ENCODE results near the gene MMS19.
"Not testable (repeated sequence)": the region's sequence is repeated elsewhere in the genome, so short reads cannot be mapped to it uniquely, and the experiment has no call there.

The MMS19 gene

DNA sequence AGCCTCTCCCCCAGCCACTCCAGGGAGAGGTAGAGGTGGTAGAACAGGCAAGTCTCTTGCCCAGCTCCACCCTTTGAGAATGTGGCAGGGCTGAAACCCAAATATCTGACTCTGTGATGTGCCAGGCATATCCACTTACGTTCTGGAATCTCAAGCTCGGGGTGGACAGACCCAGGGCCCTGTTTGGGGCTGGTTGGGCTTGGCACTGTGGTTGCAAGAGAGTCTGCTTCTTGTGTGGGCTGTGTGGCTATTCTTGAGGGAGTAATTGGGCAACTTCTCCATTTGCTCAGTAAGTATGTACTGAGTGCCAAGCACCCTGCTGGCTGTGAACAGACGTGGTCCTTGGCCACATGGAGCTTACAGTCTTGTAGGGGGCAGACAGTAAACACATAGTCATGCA, 5.2 kb upstream of the MMS19 start:
- no peak for DNase-seq (ENCODE audit: low read depth)

DNA sequence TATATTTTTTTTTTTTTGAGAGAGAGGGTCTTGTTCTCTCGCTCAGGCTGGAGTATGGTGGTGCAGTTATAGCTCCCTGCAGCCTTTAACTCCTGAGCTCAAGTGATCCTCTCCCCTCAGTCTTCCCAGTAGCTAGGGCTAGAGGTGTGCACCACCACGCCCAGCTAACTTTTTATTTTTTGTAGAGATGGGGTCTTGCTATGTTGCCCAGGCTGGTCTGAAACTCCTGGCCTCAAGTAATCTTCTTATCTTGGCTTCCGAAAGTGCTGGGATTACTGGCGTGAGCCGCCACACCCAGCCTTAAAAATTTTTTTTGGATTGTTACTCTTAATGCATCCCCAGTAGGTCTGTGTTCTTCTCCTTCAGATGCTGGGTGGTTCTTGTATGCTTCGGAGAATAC, 4.7 kb upstream of the MMS19 start:
- no peak for DNase-seq (ENCODE audit: low read depth)

DNA sequence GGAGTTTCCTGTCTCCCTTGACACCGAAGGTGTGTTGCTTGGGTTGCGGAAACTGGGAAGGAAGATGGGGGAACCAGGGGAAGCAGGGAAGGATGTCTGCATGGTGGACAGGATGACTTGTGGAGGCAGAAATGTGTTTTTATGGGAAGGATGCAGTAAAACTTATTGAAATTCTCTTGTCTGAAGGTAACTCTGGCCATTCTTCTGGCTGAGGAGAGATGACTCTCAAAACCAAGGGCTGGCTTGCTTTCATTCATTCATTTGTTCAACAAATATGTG, 2.0 kb upstream of the MMS19 start:
- no peak for DNase-seq (ENCODE audit: low read depth)

DNA sequence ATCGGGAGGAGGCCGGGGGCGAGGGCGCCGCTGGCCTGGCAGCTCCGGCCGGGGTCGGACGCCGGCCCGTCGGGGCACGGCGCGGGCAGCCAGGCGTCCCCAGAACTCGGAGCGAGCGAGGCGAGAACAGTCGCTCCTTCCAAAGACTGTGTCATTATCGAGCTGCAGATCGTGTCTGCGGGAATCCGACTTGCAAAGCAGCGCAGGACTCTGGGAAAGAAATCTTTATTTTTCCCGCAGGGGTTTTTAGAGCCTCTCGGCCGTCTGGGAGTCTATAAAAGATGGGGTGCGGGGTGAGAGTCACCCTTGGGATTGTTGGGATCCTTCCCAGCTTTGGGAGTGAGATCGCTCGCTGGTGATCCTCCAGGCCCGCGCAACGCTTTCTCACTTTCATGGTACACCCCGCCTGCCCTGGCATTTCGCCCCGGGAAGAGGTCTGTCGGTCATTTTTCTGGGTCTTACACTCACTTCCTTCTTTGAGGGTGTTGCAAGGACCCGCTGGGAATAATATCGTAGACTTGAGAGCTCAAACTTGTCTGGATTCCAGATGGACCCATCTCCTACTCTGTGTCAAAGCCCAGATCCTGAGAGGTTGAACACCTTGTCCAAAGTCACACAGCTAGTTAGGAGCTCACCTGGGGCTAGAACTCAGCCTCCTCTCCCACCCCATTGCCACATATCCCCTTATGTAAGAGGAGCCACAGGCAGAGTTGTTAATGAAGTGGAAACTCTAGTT, 1.5 kb upstream of the MMS19 start:
- DNase-seq (ENCODE audit: low read depth), result no peak

DNA sequence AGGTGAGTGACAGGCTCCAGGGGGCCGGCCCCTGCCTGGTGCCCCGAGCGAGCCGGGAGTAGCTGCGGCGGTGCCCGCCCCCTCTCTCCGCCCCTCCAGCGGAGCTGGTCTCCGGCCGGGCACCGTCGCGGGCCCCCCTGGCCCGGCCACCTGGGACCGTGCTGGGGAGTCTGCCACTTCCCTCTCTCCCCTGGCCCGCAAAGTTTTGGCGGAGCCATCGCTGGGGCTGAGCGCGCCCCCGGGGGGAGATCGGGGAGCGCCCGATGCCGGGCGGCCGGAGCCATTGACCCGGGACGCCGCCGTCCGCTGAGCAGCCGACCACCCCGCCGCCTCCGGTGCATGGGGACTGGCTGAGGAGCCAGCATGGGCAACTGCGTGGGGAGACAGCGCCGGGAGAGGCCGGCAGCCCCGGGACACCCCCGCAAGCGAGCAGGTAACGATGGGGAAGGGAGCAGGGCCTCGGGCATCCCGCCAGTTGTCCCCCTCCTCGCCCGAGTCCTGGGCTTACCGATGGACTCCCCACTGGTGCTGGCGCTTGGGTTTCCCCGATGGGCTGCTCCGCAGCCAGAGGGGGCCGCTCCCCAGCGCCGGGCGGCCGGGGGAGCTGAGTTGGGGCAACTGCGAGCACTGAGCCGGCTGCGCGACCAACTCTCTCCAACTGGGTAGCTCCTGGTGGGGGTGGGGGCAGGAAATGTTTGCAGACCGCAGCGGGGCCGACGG, 779 bp upstream of the MMS19 start, which contains the start of gene UBTD1:
UBTD1 (plus strand) TSS at position 84 of the 720 bp plus-strand sequence; CDS start at position 364, 280 bp downstream.
- peak; percentile 30 for DNase-seq (ENCODE audit: low read depth)

DNA sequence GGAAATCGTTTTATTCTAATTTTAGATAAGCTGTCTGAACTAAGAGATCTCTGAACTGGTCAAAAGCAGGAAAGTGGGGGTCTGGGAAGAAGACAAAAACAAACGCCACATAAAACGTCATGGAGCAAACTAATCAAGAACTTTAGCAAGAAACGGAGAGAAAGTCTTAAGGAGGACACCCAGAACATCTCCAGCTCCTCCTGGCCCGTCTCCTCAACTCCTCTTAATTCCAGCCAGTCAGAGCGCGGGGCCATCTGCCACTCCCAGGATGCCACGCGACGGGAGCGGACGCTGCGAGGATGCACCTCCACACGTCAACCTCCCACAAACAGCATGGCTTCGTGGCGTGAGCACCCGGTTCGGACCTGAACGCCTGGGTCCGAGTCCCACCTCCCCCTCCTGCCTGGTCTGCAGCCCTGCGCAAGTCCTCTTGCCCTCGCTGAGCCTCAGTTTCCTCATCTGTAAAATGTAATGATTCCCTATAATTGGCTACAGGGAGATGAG, 598 bp downstream of the MMS19 start:
- DNase-seq (ENCODE audit: low read depth), result peak; percentile 83

DNA sequence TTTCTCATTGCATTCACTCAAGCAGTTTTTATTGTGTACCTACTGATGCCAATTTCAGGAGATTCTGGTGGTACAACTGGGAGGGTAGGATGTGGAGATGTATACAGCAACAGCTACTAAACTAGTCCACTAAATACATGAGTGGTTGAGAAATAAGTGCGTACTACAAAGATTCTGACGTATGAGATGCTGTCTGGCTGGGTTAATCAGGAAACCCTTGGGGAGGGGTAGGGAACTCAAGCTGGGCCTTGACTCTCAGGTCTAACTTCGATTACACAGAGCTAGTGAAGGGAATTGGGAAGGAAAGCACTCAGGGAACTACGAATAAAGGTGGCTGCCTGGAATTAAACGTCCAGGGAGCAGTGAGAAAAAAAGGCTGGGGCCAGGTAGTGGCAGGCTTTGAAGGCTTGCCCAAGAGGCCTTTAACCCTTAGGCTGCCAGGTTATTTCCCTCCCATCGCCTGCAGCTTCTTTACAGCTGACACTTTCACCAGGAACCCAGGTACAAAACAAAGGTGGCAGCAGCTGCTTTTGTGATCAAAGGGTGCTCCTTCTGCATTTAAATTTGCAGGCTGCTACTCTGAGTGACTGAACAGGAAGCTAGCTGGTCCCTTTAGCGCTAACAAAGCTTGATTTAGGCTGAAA, 3.2 kb downstream of the MMS19 start:
- DNase-seq (ENCODE audit: low read depth), result no peak

DNA sequence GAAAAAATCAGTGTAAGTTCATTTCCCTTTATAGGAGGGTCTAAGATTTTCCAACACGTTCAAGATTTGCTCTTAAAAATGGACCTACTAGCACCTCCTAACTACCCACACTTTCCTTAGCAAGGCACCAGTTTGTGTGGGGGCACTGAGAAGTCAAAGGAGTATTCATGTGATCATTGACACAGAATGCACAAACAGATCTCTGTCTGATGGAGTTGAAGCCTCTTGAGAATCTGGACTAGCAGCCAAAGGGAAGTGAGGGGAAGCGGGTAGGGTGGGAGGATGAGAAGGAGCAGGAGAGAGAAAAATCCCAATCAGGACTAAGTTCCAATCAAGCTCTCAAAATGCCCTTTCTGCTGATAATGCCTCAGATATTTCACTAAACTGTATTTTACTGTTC, 4.1 kb downstream of the MMS19 start:
- DNase-seq (ENCODE audit: low read depth), result no peak

DNA sequence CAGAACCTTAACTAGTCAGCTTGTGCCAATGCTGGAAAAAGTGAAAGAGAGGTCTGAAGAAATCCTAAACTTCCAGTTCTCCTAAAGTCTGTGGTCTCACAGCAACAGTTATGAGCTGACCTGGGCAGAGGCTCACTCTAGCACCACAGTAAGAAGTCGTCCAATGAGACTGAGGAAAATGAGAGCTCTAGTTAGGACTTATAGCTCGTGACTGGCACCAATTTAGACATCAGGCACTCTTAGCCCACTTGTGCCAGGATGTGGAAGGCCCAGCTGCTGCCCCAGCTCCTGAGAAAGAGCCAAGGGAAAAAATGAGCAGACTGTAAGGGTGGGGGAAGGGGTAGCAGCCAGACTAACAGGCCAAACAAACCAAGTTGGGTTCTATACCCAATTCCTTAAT, 7.6 kb downstream of the MMS19 start:
- DNase-seq (ENCODE audit: low read depth), result no peak

DNA sequence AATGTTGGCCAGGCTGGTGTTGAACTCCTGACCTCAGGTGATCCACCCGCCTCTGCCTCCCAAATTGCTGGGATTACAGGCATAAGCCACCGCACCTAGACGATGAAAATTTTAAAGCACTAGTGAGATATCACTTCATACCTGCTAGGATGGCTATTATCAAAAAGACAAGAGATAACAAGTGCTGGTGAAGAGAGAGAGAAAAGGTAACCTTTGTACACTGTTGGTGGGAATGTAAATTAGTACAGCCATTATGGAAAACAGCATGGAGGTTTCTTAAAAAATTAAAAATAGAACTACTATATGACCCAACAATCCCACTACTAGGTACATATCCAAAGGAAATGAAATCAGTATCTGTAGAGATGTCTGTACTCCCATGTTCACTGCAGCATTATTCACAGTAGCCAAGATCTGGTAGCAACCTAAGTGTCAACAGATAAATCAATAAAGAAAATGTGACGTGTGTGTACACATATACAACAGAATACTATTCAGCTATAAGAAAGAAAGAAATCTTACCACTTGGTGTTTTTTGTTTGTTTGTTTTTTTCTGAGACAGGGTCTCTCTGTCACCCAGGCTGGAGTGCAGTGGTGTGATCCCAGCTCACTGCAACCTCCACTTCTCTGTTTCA, 12.5 kb downstream of the MMS19 start:
- no peak for DNase-seq (ENCODE audit: low read depth)

DNA sequence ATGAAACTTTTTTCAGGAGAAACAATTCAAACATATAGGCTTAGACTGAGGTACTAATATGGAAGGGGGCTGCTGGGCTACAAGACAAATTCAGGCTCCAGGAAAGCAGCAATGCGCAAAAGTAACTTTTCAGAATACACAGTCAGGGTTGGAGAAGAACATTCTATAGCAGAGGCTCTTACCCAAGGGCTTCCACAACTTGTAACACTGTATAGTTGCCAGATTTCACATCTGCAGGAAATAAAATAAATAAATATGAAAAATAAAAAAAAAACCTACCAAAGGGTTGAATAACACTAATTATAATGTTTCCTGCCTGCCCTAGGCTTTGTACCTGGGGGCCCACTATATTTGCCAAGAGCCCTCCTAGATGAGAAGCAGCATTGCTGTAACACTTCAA, 14.3 kb downstream of the MMS19 start:
- no peak for DNase-seq (ENCODE audit: low read depth)

DNA sequence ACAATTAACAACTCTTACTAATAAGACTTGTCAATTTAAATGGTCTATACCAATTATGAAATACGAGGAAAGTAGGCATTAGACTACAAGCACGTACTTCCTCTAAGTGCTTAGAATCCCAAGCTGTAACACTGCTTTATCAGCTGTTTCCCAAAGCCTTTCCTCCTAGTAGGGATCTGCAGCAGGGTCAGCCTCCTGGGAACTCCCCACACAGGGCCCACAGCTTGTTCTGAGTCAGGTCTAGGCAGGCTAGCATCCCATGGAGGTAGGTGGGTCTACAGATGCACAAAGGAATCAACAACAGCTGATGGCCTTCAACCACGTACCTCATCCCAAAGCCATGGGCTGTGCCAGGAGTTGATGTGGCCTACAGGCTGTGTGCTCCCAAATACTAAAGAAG, 14.7 kb downstream of the MMS19 start:
- DNase-seq (ENCODE audit: low read depth), result no peak

DNA sequence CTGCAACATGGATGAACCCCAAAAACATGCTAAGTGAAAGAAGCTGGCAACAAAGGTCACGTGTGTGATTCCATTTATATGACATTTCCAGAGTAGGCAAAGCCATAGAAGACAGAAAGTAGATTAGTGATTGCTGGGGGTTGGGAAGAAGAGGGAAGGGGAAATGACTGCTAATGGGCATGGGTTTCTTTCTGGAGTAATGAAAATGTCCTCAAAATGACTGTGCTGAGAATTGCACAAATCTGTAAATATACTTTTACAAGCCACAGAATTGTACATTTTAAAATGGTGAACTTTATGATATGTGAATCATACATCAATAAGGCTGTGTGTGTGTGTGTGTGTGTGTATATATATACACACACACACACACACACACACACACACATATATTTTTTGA, 15.8 kb downstream of the MMS19 start:
- no peak for DNase-seq (ENCODE audit: low read depth)

DNA sequence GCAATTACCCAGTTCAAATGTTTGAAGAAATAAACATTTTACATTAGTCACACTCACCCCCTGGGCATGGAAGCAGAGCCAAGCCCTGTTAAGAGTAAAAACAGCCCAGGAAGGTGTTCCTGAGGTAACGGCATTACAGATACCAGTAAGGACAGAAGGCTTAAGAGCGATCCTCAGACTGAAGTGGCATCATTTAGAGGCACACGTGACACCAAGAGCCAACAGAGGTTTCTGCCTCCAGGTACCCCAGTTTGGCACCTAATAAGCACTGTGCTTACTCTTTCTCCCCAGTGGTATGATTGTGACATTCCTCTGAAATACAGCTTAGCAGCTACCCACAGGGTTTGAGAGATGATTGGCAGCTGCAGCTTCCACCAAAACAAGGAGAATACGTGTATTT, 17.2 kb downstream of the MMS19 start:
- no peak for DNase-seq (ENCODE audit: low read depth)

DNA sequence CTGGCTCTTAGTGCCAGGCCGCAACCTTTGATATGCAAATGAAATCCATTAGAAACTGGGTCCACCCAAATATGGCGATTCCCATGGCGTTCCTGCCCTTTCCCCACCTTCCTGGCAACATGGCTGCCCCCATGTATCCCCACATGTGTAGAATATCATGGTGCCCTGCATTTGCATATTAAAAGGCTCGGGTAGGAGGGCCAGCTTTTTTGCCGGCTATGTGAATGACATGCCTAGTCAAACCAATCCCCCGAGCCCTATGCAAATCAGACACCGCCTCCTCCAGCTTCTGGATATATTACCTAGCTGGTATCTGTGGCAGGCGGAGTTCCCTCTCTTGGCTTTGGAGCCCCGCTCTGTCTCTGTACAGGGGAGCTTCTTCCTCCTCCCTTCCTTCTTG, 18.3 kb downstream of the MMS19 start:
- DNase-seq (ENCODE audit: low read depth), result no peak

DNA sequence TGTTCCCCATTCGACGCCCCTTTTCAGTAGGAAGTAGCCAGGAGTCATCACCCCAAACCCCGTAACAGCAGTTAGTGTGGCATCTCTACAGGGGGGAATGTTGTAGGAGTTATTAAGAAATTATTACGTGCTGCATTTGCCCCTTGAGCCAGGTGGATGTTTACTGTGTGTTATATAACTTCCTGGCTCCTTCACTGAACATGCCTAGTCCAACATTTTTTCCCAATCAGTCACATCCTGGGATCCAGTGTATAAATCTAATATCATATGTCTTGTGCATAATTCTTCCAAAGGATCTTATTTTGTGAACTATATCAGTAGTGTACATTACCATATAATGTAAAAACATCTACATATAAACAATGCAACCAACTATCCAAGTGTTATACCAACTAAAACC, 18.8 kb downstream of the MMS19 start:
- not testable (repeated sequence) for DNase-seq (ENCODE audit: low read depth)

DNA sequence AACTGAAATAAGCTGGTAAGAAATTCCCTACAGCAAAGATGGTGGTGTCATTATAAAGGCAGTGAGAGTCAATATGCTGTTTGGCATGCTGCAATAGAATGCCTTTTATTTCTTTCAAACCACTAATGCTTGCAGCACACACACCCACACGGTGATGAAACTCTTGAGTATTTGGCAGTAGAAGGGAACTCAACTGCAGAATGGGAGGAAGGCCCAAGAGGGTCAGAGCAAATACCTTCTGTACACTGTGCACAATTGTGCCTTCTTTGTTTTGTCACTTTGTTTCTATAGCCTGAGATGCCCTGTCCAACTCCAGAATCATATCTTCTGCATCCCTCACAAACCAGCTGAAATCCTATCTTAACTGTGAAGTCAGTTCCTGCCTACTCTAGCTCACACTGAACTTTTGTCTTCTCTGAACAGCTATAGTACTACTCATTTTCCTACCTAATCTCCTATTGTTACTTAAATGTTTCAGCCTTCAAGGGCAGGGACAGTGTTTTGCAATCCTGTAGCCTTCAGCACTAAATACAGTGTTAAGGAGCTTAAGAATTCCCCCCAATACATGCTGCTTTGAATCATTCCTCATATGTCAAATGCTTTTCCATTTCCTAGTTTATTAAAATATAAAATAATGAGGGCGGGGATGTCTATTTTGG, 22.2 kb downstream of the MMS19 start:
- no peak for DNase-seq (ENCODE audit: low read depth)

DNA sequence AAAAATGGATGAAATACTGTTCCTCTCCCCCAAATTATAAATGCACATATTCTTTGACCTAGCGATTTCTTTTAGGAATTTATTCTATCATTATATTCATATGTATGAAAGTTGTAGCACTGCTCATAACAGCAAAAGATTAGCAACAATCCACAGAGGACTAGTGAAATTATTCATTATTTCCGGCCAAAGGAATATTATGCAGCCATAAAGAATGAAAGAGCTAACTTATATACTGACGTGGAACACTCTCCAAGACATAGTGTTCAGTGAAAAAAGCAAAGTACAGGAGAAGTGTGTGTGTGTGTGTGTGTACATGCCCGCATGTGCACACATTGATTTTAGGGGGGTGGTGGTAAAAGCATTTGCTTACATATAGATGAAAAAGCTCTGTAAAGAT, 23.3 kb downstream of the MMS19 start:
- no peak for DNase-seq (ENCODE audit: low read depth)

DNA sequence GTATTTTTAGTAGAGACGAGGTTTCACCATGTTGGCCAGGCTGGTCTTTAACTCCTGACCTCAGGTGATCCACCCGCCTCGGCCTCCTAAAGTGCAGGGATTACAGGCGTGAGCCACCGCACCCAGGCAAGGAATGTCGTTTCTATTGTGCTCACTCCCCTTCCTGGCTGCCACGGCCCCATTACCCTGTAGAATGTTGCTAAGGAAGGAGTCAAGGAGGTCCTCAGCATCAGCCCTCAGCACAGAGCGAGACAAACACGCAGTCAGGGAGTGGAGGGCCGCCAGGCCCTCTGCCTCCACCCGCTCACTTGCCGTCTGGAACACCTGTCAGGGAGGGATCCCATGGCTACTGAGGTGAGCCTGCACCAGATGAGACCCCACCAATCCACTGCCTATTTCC, 29.4 kb downstream of the MMS19 start:
- DNase-seq (ENCODE audit: low read depth), result not testable (repeated sequence)

DNA sequence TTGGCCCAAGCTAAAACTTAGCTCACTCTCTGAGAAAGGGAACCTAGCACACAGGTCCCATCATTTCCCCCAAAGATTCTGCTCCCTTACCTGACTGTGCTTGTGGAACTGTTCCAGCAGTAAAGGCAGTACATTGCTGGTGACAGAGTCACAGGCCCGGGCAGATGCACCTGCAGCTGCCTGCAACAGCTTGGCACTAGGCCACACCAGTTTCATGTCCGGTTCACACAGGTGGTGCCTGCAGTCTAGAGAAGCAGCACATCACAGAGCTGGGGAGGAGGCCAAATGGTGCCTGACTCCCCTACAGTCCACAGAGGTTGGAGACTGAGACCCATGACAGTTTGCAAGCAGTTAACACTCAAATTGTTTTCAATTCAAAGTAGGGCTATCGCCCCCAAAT, 30.1 kb downstream of the MMS19 start:
- DNase-seq (ENCODE audit: low read depth), result no peak

DNA sequence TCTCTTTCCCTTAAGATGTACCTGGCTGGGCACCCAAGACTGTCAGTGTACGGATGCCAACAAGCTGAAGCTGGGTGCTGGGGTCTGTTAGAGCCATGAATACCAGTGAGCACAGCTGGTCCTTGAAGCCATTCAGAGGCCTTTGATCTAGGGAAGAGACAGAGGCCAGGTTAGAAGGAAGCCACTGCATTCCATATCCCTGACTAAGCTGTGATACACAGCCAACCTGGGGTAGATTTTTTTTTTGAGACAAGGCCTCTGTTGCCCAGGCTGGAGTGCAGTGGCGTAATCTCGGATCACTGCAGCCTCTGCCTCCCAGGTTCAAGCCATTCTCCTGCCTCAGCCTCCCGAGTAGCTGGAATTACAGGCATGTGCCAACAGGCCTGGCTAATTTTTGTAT, 31.5 kb downstream of the MMS19 start:
- DNase-seq (ENCODE audit: low read depth), result no peak

DNA sequence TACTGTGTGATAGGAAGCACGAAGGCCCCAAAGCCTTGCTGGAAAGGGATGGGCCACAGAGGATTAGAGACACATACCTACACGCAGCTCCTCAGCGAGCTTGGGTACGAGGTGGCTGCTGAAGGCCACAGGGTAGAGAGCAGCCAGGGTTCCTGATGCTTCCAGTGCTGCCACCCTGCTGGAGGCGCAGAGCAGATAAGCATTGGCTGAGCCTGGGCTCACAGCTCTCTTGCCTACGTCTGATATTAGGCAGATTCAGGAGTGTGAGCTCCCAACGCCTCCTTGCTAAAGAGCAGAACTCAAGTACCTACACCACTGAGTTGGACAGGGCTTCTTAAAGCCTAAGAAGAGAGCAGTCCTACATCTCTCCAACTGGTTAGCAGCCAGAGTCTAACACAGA, 32.2 kb downstream of the MMS19 start:
- DNase-seq (ENCODE audit: low read depth), result no peak

Measured in activated T-cell treated with anti-CD3 and anti-CD28 coated beads for 48 hours (primary cell).